K562 (cell line): ENCODE measurements around the gene RAB3D. TPM values are rescaled to one million over a fixed set of nuclear protein-coding genes. Genes with fewer than 3 reads are reported as not detected.
A peak's percentile ranks its signal among the peaks of the same experiment; 100 is the strongest.

ENCODE experiments used
- CEBPZ ChIP-seq: fragments of 150-350 bp; IDR thresholded peaks from 2 replicates; pipeline ENCODE4 v1.6.1; 2014; ENCODE audit warnings: low read depth, mild to moderate bottlenecking, low read length, borderline replicate concordance
- E2F6 ChIP-seq, 2 experiments: IDR thresholded peaks; 2 replicates each; pipeline ENCODE4 v1.6.1; 2011; ENCODE audit warnings: borderline replicate concordance in 1 of 2, control low read depth in 1 of 2, low read depth in 1 of 2, low read length in 1 of 2, mild to moderate bottlenecking in 1 of 2, mixed read lengths in 1 of 2, moderate library complexity in 1 of 2; ENCODE audit not compliant: insufficient read depth in 1 of 2, insufficient read length in 1 of 2, poor library complexity in 1 of 2, severe bottlenecking in 1 of 2; ENCODE audit errors: extremely low read depth in 1 of 2
- PHB ChIP-seq: fragments of 250-450 bp; sonication (Bioruptor Pico); IDR thresholded peaks from 2 replicates; pipeline ENCODE4 v1.5.0; 2021
- POLR2G ChIP-seq: fragments of 200-400 bp; formaldehyde crosslinking; IDR thresholded peaks from 2 replicates; pipeline ENCODE4 v1.6.1; 2017; ENCODE audit warnings: low read depth, mild to moderate bottlenecking, antibody characterized with exemption, low read length, moderate library complexity
- SRSF9 ChIP-seq: fragments of 200-400 bp; formaldehyde crosslinking; IDR thresholded peaks from 2 replicates; pipeline ENCODE4 v1.6.1; 2017; ENCODE audit warnings: low read depth, low read length, borderline replicate concordance
- TEAD1 ChIP-seq, 2 experiments: fragments of 450-650 bp in 1 of 2; sonication (generic) in 1 of 2; formaldehyde crosslinking; IDR thresholded peaks; 2 replicates each; pipeline versions ENCODE4 v1.4.0 to v1.8.0; 2020 to 2022; ENCODE audit warnings: mild to moderate bottlenecking in 2 of 2, missing genetic modification reagents in 1 of 2
- UBTF ChIP-seq, 2 experiments: IDR thresholded peaks; 2 replicates each; pipeline ENCODE4 v1.6.1; 2012; ENCODE audit warnings: improper control_type of control experiment in 2 of 2, low read depth in 2 of 2, low read length in 2 of 2, borderline replicate concordance in 1 of 2
- XRCC3 ChIP-seq: fragments of 450-650 bp; IDR thresholded peaks from 2 replicates; pipeline ENCODE4 v1.6.1; 2017; ENCODE audit warnings: mild to moderate bottlenecking, moderate library complexity
- ZBTB7A ChIP-seq: IDR thresholded peaks from 2 replicates; pipeline ENCODE4 v1.6.1; 2011; ENCODE audit warnings: low read depth, mild to moderate bottlenecking, low read length, moderate library complexity, borderline replicate concordance; ENCODE audit not compliant: control insufficient read depth
- ZNF395 ChIP-seq: fragments of 200-800 bp; sonication (Bioruptor generic); IDR thresholded peaks from 2 replicates; pipeline ENCODE4 v1.6.1; 2017; ENCODE audit warnings: missing genetic modification characterization, missing compliant biosample characterization
- ZNF740 ChIP-seq, 3 experiments: fragments of 200-800 bp in 1 of 3; sonication (Bioruptor generic) in 1 of 3; sonication (generic) in 1 of 3; formaldehyde crosslinking in 1 of 3; IDR thresholded peaks; 2 replicates each; pipeline versions ENCODE4 v1.6.1 to v1.8.0; 2016 to 2022; ENCODE audit warnings: mild to moderate bottlenecking in 2 of 3, missing compliant biosample characterization in 2 of 3, missing genetic modification characterization in 2 of 3, missing genetic modification reagents in 1 of 3
- polyA plus RNA-seq, 8 experiments: library from polyadenylated mRNA; depleted of rRNA in 4 of 8; stranded (reverse) in 5 of 8; unstranded in 3 of 8; fragments of >200 nt; fragmentation: Nextera tagmentation in 2 of 8; fragmentation: Illumina TruSeq in 1 of 8; extraction: Ambion mirVana in 2 of 8; extraction: Trizol in 1 of 8; gene quantifications; 2 replicates each; pipeline versions ENCODE4 v1.2.1 to v1.2.3, GENCODE V29; 2011 to 2014; ENCODE audit warnings: inconsistent platforms in 1 of 8, missing spikeins in 1 of 8
- total RNA-seq, 7 experiments: library from RNA; depleted of rRNA in 6 of 7; stranded (reverse); fragments of >200 nt in 6 of 7; fragmentation: Illumina TruSeq in 2 of 7; extraction: Trizol in 2 of 7; gene quantifications; 2 replicates each; pipeline versions ENCODE4 v1.2.1 to v1.2.3, GENCODE V29; 2011 to 2021; ENCODE audit warnings: low replicate concordance in 1 of 7

RAB3D gene
- total and polyA plus RNA-seq, 9 of the 15 experiments (the other 6 are each of a cell fraction or from before 2014, with no cell fraction given), result 0.34 to 3.3 (median 1.3) TPM

- TF ChIP-seq SRSF9 (no peak), POLR2G (peak; percentile 68), XRCC3 (no peak), ZNF395 (CRISPR knock-in tag) (no peak), PHB (CRISPR knock-in tag) (no peak), ZBTB7A (peak; percentile 93), ZNF740 (CRISPR knock-in tag; IDR thresholded peaks at IDR 0.05) (no peak), ZNF740 (tag; IDR thresholded peaks at IDR 0.05) (no peak), TEAD1 (CRISPR knock-in tag; IDR thresholded peaks at IDR 0.05) (0 out of 4 replicates have a peak, but pooled peaks of 1 of the 2 experiments have one; percentile 35), E2F6 (IDR thresholded peaks at IDR 0.05; ENCODE audit: borderline replicate concordance in 1 of 2, extremely low read depth in 1 of 2, insufficient read depth in 1 of 2, insufficient read length in 1 of 2, low read depth in 1 of 2, low read length in 1 of 2, poor library complexity in 1 of 2, severe bottlenecking in 1 of 2) (peak in 1 of 2 experiments; percentile 18), CEBPZ (no peak), UBTF (IDR thresholded peaks at IDR 0.05; ENCODE audit: borderline replicate concordance in 1 of 2, low read depth in 2 of 2, low read length in 2 of 2) (no peak)
These were observed at the start of gene RAB3D (continued) for GRCh38 chr19:11339254-11340098.
